Stimulated activated CD8-positive, alpha-beta memory T cell treated with anti-CD3 and anti-CD28 coated beads, Interleukin-4, amount 100 ng/mL, for 1 hour (primary cell): ENCODE results near the gene SPINK7.

Experiments
- DNase-seq, 2 donors: peaks; one replicate each; pipeline ENCODE4 v3.0.0-alpha.2; 2020; ENCODE audit warnings: low read depth in 2 of 2, low spot score in 1 of 2

SPINK7 gene

GRCh38 chr5:148343603-148344487, 31.6 kb downstream of the SPINK7 start:
- DNase-seq: no peak

GRCh38 chr5:148347706-148348105, 35.5 kb downstream of the SPINK7 start:
- no peak for DNase-seq

DNA sequence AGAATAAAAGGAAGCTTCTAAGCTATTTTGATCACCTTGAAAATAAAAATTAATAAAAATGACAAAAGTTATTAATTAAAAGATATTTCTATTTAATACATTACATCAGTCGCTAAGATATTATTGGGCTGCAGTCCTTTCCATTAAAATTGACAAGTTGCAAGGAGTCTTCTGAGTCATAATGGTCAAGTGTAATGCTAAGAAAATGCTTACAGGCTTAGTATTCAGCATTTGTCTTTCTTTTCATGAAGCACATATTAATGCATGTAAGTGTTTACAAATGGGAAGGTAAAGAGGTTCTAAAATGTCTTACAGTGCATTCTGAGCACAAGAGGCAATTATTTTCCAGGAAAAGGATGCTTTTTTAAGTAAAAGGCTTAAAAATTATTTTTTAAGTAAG, 40.5 kb downstream of the SPINK7 start:
- no peak for DNase-seq

- no peak for DNase-seq
Observed at GRCh38 chr5:148353634-148354033, 41.4 kb downstream of the SPINK7 start.

DNA sequence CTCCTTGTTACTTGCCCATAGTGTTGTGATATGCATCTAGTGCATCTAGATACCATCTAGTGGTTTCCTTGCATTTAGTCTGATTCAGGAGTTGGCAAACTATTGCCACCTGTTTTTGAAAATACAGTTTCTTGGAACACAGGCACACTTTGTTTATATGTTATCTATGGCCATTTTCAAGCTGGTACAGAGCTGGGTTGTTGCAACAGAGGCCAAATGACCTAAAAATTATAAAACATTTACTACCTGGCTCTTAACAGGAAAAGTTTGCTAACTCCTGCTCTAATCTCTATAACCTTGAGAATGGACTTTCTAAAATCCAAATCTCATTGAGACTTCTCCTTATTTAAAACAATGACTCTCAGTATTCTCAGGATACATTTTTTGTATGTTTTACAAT, 52.1 kb downstream of the SPINK7 start:
- no peak for DNase-seq
